Measurements from ENCODE around the gene FAM107B. TPM values are rescaled to one million over a fixed set of nuclear protein-coding genes. Genes with fewer than 3 reads are reported as not detected.

The FAM107B gene
- total RNA-seq, 1 donor from 2014 or later: 39.0 TPM

- no peak overlapping the region for H3K27ac Mint-ChIP-seq (ENCODE audit: unreplicated experiment)
- H3K36me3 Mint-ChIP-seq (ENCODE audit: low read depth): no peaks in the 10 kb centered on the region
- no peak for DNase-seq (ENCODE audit: low read depth, low spot score)
- H3K27me3 Mint-ChIP-seq (ENCODE audit: low read depth): no peaks in the 10 kb centered on the region
- H3K4me3 Mint-ChIP-seq: no peak overlapping the region
- no peak for TF ChIP-seq CTCF (conservative IDR thresholded peaks at IDR 0.05)
- H3K9me3 Mint-ChIP-seq: no peaks in the 10 kb centered on the region
- peaks cover 20% of the 10 kb centered on the region for H3K4me1 Mint-ChIP-seq
Measured at GRCh38 chr10:14621037-14621436, 153.7 kb downstream of the FAM107B start.

- H3K4me3 Mint-ChIP-seq: no peak overlapping the region
- H3K4me1 Mint-ChIP-seq: peaks cover 9% of the 10 kb centered on the region
- no peak for DNase-seq (ENCODE audit: low read depth, low spot score)
- TF ChIP-seq CTCF (conservative IDR thresholded peaks at IDR 0.05): no peak
- no peaks in the 10 kb centered on the region for H3K27me3 Mint-ChIP-seq (ENCODE audit: low read depth)
- H3K27ac Mint-ChIP-seq (ENCODE audit: unreplicated experiment): no peak overlapping the region
- no peaks in the 10 kb centered on the region for H3K36me3 Mint-ChIP-seq (ENCODE audit: low read depth)
- no peaks in the 10 kb centered on the region for H3K9me3 Mint-ChIP-seq
Measured at GRCh38 chr10:14618674-14619073, 156.0 kb downstream of the FAM107B start.

GRCh38 chr10:14617852-14618251 lies 156.8 kb downstream of the FAM107B start:
- DNase-seq (ENCODE audit: low read depth, low spot score): no peak
- Mint-ChIP-seq H3K27me3 (ENCODE audit: low read depth) (no peaks in the 10 kb centered on the region), H3K4me3 (no peak overlapping the region), H3K36me3 (ENCODE audit: low read depth) (no peaks in the 10 kb centered on the region), H3K27ac (ENCODE audit: unreplicated experiment) (no peak overlapping the region), H3K4me1 (peaks cover 9% of the 10 kb centered on the region), H3K9me3 (no peaks in the 10 kb centered on the region)
- no peak for TF ChIP-seq CTCF (conservative IDR thresholded peaks at IDR 0.05)

GRCh38 chr10:14616955-14617730 lies 157.6 kb downstream of the FAM107B start:
- no peaks in the 10 kb centered on the region for H3K9me3 Mint-ChIP-seq
- TF ChIP-seq CTCF (conservative IDR thresholded peaks at IDR 0.05): no peak
- H3K36me3 Mint-ChIP-seq (ENCODE audit: low read depth): no peaks in the 10 kb centered on the region
- peak overlapping the region; percentile 63 for H3K27ac Mint-ChIP-seq (ENCODE audit: unreplicated experiment)
- H3K4me1 Mint-ChIP-seq: peaks cover 9% of the 10 kb centered on the region
- DNase-seq (ENCODE audit: low read depth, low spot score): no peak
- no peak overlapping the region for H3K4me3 Mint-ChIP-seq
- H3K27me3 Mint-ChIP-seq (ENCODE audit: low read depth): no peaks in the 10 kb centered on the region

GRCh38 chr10:14616465-14616864 lies 158.2 kb downstream of the FAM107B start:
- Mint-ChIP-seq H3K9me3 (no peaks in the 10 kb centered on the region), H3K36me3 (ENCODE audit: low read depth) (no peaks in the 10 kb centered on the region), H3K4me1 (peaks cover 9% of the 10 kb centered on the region), H3K27me3 (ENCODE audit: low read depth) (no peaks in the 10 kb centered on the region), H3K27ac (ENCODE audit: unreplicated experiment) (no peak overlapping the region), H3K4me3 (no peak overlapping the region)
- TF ChIP-seq CTCF (conservative IDR thresholded peaks at IDR 0.05): no peak
- no peak for DNase-seq (ENCODE audit: low read depth, low spot score)

Data from neural crest cell (in vitro differentiated cells).